ENCODE results near the gene FAM186B.

DNA sequence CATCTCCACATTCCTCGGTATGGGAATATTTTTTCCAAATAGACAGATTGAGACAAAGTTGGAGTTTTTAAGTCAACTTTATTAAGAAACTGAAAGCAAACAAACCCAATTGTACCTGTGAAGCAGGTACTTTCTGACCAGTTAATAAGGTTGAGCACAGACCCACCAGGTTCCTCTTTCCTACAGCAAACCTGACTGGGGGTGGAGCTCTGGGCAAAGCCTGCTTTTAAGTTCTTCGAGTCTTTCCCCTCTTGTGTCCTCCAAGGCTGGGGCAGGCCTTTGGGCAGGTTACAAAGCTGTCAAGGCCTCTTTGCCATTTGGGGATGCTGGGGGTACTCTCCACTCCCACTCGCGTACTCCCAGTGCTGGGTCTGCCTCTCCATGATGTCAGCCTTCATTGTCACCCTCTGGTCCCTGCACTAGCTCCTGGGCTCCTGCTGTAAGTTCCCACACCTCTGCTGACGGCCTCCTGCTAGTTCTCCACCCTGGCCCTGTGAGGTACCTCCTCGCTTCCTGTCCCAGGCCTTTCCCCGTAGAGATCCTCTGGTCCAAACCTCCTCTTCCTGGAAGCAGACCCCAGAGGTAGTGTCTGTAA, 63.4 kb downstream of the FAM186B start:
- no peak for TF ChIP-seq POLR2A (IDR thresholded peaks at IDR 0.05)
- TF ChIP-seq, protein P1, sequence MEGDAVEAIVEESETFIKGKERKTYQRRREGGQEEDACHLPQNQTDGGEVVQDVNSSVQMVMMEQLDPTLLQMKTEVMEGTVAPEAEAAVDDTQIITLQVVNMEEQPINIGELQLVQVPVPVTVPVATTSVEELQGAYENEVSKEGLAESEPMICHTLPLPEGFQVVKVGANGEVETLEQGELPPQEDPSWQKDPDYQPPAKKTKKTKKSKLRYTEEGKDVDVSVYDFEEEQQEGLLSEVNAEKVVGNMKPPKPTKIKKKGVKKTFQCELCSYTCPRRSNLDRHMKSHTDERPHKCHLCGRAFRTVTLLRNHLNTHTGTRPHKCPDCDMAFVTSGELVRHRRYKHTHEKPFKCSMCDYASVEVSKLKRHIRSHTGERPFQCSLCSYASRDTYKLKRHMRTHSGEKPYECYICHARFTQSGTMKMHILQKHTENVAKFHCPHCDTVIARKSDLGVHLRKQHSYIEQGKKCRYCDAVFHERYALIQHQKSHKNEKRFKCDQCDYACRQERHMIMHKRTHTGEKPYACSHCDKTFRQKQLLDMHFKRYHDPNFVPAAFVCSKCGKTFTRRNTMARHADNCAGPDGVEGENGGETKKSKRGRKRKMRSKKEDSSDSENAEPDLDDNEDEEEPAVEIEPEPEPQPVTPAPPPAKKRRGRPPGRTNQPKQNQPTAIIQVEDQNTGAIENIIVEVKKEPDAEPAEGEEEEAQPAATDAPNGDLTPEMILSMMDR (IDR thresholded peaks at IDR 0.05), result no peak

Data from Peyer's patch (tissue), 4 donors.